CD4-positive, alpha-beta T cell treated with Interferon gamma for 1 hour (primary cell): ENCODE data around the gene CD58.
"Not testable (repeated sequence)": the region's sequence is repeated elsewhere in the genome, so short reads cannot be mapped to it uniquely, and the experiment has no call there.

Experiments
- DNase-seq: peaks from one replicate; pipeline ENCODE4 v3.0.0-alpha.2; 2020

The CD58 gene

DNA sequence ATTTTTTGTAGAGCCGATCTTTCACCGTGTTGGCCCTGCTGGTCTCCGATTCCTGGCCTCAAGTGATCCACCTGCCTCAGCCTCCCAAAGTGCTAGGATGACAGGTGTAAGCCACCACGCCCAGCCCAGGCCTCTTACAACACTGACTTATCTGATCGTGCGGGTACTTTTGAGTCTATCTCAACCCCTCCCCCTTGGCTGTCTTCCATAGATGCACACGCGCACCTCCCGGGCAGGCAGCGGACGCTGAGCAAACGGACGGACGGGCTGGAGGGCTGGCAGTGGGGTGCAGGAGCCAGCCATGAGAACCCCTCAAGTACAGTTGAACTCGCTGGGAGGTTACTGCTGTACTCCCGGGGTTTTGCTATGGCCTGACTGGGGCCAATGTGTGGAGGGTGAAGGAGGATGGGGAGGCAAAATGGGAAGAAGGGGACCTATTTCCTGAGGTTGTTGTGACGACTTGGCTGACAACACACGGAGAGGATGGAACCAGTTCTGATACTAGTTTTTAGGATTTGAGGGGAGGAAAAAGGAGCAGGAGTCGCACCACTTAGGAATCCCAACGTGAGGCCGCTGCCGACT lies 959 bp downstream of the CD58 start:
- DNase-seq, result peak; percentile 38

DNA sequence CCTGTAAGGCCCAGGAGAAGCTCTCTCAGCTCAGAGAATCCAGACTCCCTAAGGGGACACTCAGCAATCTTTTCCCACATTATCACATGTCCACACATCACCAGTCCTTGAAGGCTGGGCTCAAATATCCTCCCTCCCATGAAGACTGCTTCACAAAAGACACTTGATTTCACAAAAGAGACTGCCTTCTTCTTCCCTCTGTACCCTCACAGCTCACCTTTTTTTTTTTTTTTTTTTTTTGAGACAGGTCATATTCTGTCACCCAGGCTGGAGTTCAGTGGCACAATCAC lies 1.5 kb downstream of the CD58 start:
- no peak for DNase-seq

DNA sequence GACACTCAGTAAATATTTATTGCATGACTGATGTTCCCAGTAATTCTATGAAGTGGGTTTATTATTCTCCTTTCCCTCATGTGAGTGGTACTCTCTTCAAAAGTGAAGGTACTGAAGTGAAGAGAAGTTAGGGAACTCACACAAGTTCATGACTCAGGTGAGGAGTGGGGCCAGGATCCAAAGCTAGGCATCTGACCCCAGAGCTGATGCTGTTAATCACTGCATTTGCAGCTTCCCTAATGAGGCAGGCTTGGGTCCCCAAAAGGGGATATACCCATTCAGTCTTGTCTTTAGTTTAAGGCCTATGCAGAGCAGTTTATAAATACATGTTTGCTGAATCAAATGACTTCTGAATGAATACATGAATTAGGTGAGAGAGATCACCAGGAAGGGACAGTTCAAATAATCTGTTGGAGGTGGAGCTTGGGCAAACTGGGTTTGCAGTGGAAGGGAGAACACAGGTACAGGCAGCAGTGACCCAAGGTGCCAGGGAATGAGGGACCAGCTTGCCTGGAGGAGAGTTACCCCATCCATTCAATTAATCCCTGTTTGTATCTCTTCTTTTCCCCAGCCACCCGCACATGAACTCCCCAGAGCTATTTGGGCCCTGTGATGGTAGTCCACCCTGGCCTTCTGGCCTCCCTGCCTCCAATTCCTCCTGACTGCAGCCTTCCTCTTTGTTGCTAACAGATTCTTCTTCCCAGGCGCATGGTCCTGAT lies 2.0 kb downstream of the CD58 start:
- DNase-seq, result no peak

DNA sequence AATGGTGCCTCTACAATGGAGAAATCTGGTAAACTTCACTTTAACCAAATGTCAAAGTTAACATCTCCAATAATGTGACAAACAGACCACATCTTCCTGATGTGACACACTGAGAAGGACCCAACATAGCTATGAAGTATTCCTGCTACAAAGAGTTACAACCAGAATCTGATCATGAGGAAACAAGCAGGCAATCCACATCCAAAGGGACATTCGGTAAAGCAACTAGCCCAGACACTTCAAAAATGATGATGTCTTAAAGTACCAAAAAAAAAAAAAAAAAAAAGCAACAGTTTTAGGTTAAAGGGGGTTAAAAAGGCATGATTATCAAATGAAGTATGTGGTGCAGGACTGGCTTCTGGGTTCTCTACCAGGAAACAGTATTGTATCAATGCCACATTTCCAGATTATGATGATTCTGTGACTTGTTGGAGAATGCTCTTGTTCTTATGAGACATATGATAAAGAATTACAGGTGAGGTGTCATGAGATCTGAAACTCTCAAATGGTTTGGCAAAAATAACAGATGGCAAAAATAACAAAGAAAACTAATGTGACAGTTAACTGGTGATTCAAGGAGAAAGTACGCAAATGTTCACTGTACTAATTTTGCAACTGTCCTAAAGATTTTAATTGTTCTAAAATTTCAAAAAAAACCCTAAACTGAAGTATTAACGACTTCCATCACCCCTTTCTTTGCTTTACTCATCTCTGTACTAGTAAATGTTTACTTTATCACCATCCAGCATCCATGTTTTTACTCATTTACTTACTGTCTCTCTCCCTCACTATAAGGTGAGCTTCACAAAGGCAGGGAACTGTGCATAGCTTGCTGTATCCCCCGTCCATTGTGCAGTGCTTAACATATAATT lies 2.8 kb downstream of the CD58 start:
- no peak for DNase-seq

DNA sequence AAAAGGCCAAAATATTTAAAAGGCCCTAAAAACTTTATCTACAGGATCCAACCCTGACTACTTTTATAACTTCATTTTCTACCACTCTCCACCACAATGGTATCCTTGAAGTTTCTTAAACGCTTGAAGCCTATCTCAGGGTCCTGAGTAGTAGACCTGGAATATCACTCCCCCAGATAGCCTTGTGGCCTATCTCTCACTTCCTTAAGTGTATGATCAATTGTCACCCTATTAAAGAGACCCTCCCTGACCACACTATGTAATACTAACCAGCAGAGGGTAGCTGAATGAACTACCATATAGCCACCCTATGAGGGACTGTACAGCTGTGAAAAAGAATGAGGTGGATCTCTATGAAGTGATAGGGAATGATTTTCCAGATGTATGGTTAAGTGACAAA lies 5.6 kb downstream of the CD58 start:
- DNase-seq, result no peak

DNA sequence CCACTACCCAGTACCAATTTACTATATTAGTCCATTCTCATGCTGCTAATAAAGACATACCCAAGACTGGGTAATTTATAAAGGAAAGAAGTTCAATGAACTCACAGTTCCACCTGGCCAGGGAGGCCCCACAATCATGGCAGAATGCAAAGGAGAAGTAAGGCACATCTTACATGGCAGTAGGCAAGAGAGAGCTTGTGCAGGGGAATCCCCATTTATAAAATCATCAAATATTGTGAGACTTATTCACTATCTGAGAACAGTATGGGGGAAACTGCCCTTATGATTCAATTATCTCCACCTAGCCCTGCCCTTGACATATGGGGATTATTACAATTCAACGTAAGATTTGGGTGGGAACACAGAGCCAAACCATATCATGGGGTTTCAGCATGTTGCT lies 6.4 kb downstream of the CD58 start:
- no peak for DNase-seq

DNA sequence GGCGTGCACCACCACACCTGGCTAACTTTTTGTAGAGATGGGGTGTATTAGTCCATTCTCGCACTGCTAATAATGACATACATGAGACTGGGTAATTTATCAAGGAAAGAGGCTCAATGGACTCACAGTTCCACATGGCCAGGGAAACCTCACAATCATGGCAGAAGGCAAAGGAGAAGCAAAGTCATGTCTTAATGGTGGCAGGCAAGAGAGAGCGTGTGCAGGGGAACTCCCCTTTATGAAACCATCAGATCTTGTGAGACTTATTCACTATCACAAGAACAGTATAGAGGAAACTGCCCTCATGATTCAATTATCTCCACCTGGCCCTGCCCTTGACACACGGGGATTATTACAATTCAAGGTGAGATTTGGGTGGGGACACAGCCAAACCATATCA lies 8.4 kb downstream of the CD58 start:
- DNase-seq, result not testable (repeated sequence)

DNA sequence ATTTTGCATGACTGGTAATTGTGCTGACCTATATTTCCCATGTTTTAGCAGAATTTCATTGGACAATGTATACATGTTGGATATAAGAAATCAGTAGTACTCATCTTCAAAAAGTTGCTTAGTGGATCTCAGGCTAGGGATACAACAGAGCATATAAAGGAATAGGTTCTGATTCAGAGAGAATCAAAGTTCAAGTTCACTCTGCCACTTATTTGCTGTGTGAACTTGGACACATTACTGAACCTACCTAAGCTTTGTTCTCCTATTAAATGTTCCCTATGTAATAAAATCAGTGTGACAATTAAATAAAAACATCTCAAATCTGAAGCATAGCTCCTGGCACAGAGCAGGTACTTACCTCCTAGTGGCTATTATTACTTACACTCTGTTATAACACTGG lies 9.3 kb downstream of the CD58 start:
- no peak for DNase-seq

DNA sequence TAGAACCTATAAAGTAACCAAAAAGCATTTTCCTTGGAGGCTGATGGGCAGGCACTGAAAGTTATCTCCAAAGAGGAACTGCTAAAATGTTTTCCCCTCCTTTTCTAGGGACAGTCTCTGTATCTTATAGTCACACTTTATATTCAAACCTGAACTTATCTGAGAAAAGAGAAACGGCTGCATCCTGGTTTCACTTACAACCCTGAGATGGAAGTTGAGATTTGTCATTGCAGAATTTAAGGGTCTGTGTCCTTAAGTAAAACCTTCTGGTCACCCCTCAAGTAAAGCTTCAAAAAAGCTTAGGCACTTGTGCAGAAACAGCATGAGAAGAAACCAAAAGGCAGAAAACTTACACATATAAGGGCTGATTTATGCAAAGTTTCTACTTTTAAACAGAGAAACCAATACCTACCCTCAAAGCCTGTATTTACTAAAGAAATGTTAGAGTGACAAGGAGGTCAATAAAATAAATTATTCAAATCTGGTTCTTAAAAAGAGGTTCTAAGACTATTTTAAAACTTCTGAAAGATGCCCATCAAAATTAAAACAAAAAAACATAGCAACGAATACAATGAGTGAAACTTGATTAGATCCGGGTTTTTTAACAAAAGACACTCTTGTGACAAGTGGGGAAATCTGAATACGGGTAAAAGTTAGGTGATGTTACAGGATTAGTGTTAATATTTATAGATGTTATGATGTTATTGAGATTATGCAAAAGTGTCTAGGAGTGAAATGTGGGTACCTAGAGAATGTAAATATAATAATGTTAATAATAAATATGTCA lies 9.9 kb downstream of the CD58 start:
- no peak for DNase-seq

DNA sequence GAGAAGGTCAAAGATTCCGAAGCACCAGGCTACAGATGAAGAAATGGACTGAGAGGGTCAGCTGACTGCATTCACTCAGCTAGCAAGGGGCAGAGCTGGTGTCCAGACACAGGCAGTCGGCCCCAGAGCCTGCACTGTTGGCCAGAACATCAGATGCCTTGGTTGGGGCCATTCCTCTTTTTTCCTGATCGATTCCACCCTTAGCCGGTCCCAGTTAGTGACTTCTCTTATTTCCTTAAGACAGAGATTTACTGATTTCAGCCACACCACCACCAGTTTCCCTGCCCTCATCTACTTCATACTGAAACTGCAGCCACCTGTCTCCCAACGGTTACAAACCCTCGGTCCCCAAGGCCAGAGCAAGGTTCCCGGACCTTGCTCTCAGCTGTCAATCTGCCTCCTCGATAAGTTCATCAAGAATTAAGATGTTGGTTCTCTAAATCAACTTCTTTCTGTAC lies 11.5 kb downstream of the CD58 start:
- no peak for DNase-seq

DNA sequence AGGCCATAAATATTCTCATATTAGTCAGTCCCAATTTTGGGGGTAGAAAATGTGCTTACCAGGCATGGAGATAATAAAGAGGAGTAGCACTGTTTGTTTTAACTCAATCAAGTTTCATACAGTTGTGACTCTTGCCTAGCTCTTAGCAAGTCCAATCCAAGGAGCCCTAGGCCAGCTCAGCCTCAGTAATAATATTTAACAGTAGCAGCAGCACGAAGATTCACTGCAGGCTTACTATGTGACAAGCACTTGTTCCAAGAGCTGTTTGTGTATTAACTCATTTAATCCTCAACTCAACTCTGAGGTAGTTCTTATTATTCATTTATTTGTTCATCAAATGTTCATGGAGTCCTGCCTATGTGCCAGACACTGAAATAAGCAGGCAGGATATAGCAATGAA lies 12.3 kb downstream of the CD58 start:
- no peak for DNase-seq

DNA sequence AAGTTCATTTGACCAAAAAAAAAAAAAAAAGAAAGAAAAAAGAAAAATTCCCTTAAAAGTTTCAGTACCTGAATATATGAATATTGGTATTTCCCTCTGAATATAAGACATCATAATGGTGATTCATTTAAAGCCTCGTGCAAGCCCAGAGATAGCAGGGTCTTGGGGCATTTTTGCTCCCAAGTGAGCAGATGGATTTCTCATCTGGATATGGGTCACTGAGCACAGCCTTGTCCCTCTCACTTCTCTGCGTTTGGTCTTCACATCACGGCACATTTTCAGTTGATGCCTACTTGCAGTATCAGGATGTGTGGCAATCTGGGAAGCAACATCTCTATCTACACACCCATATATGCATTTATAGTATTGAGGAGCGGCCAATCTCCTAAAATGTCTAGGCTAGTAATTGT lies 12.7 kb downstream of the CD58 start:
- DNase-seq, result no peak

DNA sequence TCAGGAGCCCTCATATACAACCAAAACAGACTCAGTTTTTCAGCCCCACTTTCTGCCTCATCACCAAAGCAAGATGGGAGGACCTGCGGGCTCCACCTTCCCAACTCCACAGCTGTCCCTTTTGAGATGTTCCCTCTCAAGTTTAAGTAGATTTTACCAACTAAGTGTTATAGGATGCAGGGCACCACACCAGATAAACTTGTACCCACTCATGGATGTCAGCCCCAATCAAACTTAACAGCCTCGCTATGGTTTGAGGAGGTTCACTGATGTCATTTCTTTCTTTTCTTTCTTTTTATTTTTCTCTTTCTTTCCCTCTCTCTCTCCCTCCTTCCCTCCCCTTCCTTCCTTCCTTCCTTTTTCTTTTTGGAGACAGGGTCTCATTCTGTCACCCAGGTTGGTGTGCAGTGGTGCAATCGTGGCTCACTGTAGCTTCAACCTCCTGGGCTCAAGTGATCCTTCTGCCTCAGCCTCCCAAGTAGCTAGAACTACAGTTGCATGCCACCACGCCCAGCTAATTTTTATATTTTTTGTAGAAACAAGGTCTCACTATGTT lies 13.4 kb downstream of the CD58 start:
- no peak for DNase-seq

DNA sequence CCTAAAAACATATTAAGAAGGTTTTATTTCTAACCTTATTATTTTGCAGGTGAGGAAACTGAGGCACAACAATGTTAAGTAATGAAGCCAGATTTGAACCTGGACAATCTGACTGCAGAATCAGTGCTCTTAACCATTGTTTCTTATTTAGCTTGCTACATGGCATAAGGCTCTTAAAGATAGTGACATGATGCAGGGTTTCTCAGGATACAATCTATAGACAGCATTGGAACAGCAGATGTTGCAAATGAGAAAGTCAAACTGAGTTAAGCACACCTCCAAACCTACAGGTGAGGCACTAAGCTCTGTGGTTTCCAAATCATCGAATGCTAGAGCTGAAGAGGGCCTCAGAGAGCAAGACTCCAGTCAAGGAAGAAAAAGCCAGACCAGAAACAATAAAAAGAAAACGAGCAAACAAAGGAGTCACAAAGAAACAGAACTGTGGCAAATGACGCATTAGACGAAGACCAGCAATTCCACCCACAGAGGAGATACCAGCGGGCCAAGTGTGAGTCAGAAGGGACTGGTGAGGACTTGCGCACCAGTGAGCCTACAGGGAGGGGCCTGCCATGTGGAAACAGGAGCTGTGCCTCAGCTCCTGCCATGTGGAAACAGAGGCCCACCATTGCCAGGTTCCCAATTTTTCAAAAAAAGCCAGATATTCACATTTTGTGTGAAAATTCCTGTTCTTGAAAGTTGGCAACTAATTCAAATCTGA lies 14.4 kb downstream of the CD58 start:
- DNase-seq, result peak; percentile 75

DNA sequence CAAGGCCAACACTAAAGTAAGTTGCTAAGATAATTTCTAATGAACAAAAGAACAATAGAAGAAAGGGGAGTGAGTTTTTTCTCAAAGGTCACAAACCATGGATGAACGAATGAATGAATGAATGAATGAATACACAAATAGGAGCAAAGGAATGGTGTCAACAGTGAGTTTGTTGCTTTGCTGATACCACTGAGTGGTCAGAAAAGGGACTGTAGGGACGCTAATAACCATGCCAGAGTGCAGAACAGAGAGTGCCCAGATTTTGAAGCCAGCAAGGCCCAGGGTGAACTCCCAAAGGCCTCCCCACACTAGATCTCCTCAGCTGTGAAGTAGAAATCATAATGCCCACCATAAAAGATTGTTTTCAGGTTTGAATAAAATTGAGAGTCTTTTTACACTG lies 15.9 kb downstream of the CD58 start:
- no peak for DNase-seq

DNA sequence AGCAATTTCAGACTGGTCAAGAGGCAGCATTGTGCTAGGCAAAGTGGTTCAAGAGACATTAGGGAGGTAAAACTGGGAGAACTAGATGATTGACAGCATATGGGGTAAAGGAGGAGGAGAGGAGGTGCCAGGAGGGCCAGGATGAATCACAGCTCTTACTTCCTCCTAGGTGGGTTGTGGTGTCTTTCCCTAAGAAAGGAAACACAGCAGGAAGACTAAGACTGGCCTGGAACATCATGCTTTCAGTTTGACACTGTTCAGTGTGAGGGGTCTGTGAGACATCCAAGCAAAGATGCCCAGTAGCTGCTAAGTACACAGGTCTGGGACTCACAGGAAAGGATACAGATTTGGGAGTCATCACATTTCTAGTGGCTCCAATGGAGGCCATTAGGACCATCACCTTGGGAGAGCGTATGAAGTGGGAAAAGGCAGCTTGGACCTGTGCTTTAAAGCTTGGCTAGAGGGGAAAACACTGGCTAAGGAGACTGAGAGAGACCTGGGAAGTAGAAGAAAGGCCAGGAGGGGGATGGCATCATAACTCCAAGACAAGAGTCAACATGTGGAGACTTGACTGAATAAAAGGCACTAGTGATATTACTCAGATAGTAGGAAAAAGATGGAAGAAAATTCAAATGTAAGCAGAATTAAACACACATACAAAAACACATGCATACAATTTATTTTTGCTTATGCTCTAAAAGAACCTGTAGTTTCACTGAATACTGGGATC lies 17.3 kb downstream of the CD58 start:
- no peak for DNase-seq

DNA sequence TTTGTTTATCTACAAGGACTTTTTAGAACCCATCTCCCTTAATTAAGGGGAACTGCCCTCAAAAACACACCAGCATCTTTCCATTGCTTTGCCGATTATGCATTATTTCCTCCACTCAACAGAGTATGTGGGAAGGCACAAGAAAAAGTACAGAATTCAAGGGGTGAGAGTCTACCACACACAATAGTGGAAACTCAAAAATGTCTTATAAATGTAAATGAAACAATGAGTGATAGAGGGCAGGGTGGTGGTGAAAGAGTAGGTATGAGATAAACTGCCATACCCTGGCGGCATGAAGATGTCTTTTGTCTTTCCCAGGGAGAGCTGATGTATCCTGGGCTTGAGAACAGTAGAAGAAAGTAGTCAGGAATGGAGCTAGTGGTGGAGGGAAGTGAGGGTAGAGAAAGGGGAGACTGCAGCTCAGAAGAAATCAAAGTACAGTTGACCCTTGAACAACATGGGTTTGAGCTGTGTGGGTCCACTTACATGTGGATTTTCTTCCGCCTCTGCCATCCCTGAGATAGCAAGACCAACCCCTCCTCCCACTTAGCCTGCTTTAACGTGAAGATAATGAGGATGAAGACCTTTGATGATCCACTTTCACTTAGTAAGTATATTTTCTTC lies 24.4 kb downstream of the CD58 start:
- DNase-seq, result no peak

DNA sequence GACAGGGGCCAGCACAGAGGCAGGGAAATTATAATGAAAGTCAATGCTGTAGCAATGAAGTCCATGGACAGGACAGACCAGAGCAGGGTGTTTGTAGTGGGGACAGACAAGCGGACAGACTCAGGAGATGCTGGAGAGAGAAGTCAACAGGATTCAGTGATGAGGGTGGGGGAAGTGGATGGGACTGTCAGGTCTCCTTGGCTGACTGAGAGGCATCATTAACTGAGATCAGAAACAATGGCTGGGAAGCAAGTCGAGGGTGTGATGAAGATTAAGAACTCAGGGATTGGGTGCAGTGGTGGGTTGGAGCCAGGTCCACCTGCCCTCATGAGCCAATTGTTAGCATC lies 25.5 kb downstream of the CD58 start:
- no peak for DNase-seq

DNA sequence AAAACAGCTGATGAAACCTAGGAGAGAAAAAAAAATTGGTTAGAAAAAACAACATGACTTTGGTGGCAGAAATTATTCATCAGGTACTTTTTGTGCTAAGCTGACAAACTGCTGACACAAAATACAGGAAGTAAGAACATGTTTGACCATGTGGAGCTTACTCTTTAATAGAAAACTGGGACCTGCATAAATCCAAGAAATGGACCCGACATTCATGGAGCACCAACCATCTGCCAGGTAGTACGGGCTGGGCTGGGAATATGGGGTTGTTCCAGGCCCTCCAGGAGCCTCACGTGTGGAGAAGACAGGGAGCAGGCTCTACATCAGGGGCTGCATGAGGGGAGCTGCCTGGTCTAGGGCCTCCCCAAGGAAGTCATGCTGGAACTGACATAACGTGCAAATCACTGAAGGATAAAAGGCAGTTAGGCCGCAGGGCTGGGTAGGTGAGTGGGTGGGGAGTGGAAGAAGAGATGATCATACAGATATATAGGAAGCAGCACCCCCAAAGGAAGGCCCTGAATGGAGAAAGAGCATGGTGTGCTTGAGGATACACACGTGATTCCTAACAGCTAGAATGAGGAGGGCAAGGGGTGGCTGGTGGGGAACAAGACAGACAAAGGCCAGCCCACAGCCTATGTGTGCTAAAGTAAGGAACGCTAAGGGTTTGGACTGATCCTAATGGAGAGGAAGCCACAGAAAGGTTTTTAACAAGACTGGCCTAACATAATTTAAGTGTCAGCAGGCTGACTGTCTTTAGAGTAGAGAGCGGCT lies 26.1 kb downstream of the CD58 start:
- no peak for DNase-seq

DNA sequence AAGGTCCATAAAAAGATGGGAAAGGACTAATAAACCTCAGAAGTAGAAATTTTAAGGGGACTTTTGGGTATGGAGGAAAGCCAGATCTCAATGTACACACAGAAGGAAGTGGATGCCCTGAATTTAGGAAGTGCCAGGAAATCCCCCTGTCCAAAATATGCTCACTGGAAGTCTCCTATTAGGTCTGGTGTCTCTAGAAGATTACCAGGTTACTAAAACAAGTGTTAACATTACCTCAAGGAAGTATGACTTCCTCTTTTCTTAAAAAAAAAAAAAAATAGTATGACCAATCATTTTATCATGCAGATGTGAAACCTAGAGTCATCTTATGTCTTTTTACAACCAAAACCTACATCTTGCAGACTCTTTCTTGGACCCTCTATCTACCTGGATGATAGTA lies 30.7 kb downstream of the CD58 start:
- no peak for DNase-seq

DNA sequence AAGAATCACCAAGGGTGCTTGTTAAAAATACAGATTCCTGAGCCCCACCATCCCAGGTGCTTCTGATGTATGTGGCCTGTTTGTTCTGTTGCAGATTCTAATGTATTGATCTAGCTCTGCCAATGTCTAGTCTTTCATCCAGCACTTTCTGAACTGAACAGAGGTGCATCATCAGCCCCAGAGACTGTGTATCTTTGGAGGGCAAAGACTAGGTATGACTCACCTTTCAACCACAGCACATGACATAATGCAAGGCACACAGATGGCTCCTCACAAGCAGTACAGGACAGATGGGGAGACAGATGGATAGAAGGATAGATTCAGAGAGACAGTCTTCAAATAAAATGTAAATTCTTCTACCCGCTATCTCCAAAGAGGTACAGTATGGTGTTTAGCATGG lies 32.3 kb downstream of the CD58 start:
- no peak for DNase-seq
